ENCODE results near the gene NLK. TPM values are rescaled to one million over a fixed set of nuclear protein-coding genes. Genes with fewer than 3 reads are reported as not detected.
"Not testable (repeated sequence)": the region's sequence is repeated elsewhere in the genome, so short reads cannot be mapped to it uniquely, and the experiment has no call there.

Gene NLK
- total and polyA plus RNA-seq, 10 of the 15 experiments (the other 5 are each of a cell fraction or from before 2014, with no cell fraction given): 5.0 to 22.9 (median 15.0) TPM

- POLR2A ChIA-PET: interaction anchor here (0.7 kb wide), 2 partner anchors 15 to 45 kb away, joined by 3 read pairs; no protein-coding TSS in a partner anchor
- FAIRE-seq: no peak
- SMC1A ChIA-PET (ENCODE audit: uncharacterized antibody, unreplicated experiment): interaction anchor here (0.9 to 3.6 kb wide), 13 partner anchors 9 to 97 kb away, joined by 3 to 15 read pairs (median 5); no protein-coding TSS in a partner anchor
- H3K9ac ChIP-seq (ENCODE audit: control insufficient read depth, insufficient read depth, low read length): no peak overlapping the region
- no peak for DNase-seq (ENCODE audit: low read depth, low spot score)
- in situ Hi-C loops (cut with MboI): no loop called here
- H3K36me3 ChIP-seq (ENCODE audit: control insufficient read depth in 2 of 2, insufficient read depth in 2 of 2, low read length in 1 of 2): 0 out of 4 replicates have a peak, but pooled peaks cover 0 to 3% of the 10 kb centered on the region in 2 experiments
- BruUV-seq (replicated peaks): no TSS peak
- peaks cover 8% of the 10 kb centered on the region for H3K9me3 ChIP-seq (replicated peaks; ENCODE audit: control insufficient read depth, insufficient read depth, low read length)
- H3K27ac ChIP-seq (ENCODE audit: control insufficient read depth, insufficient read depth): no peak overlapping the region
- intact Hi-C loops (cut with micrococcal nuclease; ENCODE audit: unreplicated experiment): no loop called here
- H2AFZ ChIP-seq (ENCODE audit: control insufficient read depth, low read depth, low read length): no peak overlapping the region
- H3K27me3 ChIP-seq (replicated peaks in 1 of 2; ENCODE audit: control insufficient read depth in 2 of 2, insufficient read depth in 2 of 2, low read length in 1 of 2): no peaks in the 10 kb centered on the region
- H4K20me1 ChIP-seq (ENCODE audit: control insufficient read depth, insufficient read depth): no peaks in the 10 kb centered on the region
- no peak overlapping the region for H3K4me3 ChIP-seq
- RAD21 ChIA-PET (ENCODE audit: unreplicated experiment): interaction anchor here (0.7 to 0.9 kb wide), 2 partner anchors 15 to 19 kb away, joined by 3 read pairs; no protein-coding TSS in a partner anchor
- ATAC-seq: no peak
- TF ChIP-seq SMAD5 (IDR thresholded peaks at IDR 0.05; ENCODE audit: low read depth) (no peak), WRNIP1 (IDR thresholded peaks at IDR 0.05; ENCODE audit: borderline replicate concordance, low read depth, low read length) (no peak), USF2 (IDR thresholded peaks at IDR 0.05; ENCODE audit: borderline replicate concordance, low read depth, low read length) (no peak), MTA3 (IDR thresholded peaks at IDR 0.05; ENCODE audit: borderline replicate concordance, low read length) (no peak), CBX3 (IDR thresholded peaks at IDR 0.05; ENCODE audit: borderline replicate concordance, low read depth) (no peak), MXI1 (IDR thresholded peaks at IDR 0.05; ENCODE audit: low read depth, low read length) (no peak), NRF1 (conservative IDR thresholded peaks at IDR 0.05; ENCODE audit: low read depth, low read length) (no peak), ZNF384 (IDR thresholded peaks at IDR 0.05; ENCODE audit: borderline replicate concordance, low read depth, low read length) (no peak), RUNX3 (IDR thresholded peaks at IDR 0.05; ENCODE audit: low read length) (no peak), SREBF2 (IDR thresholded peaks at IDR 0.05; ENCODE audit: low read length) (no peak), CBFB (IDR thresholded peaks at IDR 0.05; ENCODE audit: low read depth) (no peak)
- TF ChIP-seq, protein P1, sequence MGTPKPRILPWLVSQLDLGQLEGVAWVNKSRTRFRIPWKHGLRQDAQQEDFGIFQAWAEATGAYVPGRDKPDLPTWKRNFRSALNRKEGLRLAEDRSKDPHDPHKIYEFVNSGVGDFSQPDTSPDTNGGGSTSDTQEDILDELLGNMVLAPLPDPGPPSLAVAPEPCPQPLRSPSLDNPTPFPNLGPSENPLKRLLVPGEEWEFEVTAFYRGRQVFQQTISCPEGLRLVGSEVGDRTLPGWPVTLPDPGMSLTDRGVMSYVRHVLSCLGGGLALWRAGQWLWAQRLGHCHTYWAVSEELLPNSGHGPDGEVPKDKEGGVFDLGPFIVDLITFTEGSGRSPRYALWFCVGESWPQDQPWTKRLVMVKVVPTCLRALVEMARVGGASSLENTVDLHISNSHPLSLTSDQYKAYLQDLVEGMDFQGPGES (IDR thresholded peaks at IDR 0.05): no peak
- TF ChIP-seq, protein P2, sequence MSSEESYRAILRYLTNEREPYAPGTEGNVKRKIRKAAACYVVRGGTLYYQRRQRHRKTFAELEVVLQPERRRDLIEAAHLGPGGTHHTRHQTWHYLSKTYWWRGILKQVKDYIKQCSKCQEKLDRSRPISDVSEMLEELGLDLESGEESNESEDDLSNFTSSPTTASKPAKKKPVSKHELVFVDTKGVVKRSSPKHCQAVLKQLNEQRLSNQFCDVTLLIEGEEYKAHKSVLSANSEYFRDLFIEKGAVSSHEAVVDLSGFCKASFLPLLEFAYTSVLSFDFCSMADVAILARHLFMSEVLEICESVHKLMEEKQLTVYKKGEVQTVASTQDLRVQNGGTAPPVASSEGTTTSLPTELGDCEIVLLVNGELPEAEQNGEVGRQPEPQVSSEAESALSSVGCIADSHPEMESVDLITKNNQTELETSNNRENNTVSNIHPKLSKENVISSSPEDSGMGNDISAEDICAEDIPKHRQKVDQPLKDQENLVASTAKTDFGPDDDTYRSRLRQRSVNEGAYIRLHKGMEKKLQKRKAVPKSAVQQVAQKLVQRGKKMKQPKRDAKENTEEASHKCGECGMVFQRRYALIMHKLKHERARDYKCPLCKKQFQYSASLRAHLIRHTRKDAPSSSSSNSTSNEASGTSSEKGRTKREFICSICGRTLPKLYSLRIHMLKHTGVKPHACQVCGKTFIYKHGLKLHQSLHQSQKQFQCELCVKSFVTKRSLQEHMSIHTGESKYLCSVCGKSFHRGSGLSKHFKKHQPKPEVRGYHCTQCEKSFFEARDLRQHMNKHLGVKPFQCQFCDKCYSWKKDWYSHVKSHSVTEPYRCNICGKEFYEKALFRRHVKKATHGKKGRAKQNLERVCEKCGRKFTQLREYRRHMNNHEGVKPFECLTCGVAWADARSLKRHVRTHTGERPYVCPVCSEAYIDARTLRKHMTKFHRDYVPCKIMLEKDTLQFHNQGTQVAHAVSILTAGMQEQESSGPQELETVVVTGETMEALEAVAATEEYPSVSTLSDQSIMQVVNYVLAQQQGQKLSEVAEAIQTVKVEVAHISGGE (CRISPR knock-in tag; IDR thresholded peaks at IDR 0.05): no peak
- H3K79me2 ChIP-seq (ENCODE audit: control insufficient read depth, insufficient read depth, low read length): peaks cover 2% of the 10 kb centered on the region
- peaks cover 7% of the 10 kb centered on the region for H3K4me1 ChIP-seq (ENCODE audit: control insufficient read depth, insufficient read depth, low read length)
- no peak overlapping the region for H3K4me2 ChIP-seq (ENCODE audit: control insufficient read depth, insufficient read depth)
- 100% methylated on average over 1 of the region's 1 CpG for WGBS (ENCODE audit: insufficient coverage, insufficient replicate concordance, low lambda C conversion rate, missing lambda C conversion rate)
- CTCF ChIA-PET: interaction anchor here (1.0 to 2.0 kb wide), 4 partner anchors 7 to 182 kb away, joined by 3 to 4 read pairs (median 3); no protein-coding TSS in a partner anchor
These were observed 33.7 kb downstream of the NLK start for GRCh38 chr17:28076144-28076543.

GRCh38 chr17:28077140-28077539, 34.7 kb downstream of the NLK start:
- H3K9me3 ChIP-seq (replicated peaks; ENCODE audit: control insufficient read depth, insufficient read depth, low read length); intact Hi-C loops (cut with micrococcal nuclease; ENCODE audit: unreplicated experiment); H3K36me3 ChIP-seq (ENCODE audit: control insufficient read depth in 2 of 2, insufficient read depth in 2 of 2, low read length in 1 of 2); H3K27ac ChIP-seq (ENCODE audit: control insufficient read depth, insufficient read depth); H3K4me2 ChIP-seq (ENCODE audit: control insufficient read depth, insufficient read depth); RAD21 ChIA-PET (ENCODE audit: unreplicated experiment); BruUV-seq (replicated peaks); FAIRE-seq; H3K27me3 ChIP-seq (replicated peaks in 1 of 2; ENCODE audit: control insufficient read depth in 2 of 2, insufficient read depth in 2 of 2, low read length in 1 of 2); H3K4me1 ChIP-seq (ENCODE audit: control insufficient read depth, insufficient read depth, low read length); H3K9ac ChIP-seq (ENCODE audit: control insufficient read depth, insufficient read depth, low read length); H3K4me3 ChIP-seq; H3K79me2 ChIP-seq (ENCODE audit: control insufficient read depth, insufficient read depth, low read length); in situ Hi-C loops (cut with MboI); H4K20me1 ChIP-seq (ENCODE audit: control insufficient read depth, insufficient read depth); POLR2A ChIA-PET; ATAC-seq; DNase-seq (ENCODE audit: low read depth, low spot score); H2AFZ ChIP-seq (ENCODE audit: control insufficient read depth, low read depth, low read length): not testable (repeated sequence)
- ChIA-PET CTCF (interaction anchor here (1.3 kb wide), 1 partner anchor 12 kb away, joined by 5 read pairs; no protein-coding TSS in a partner anchor), SMC1A (ENCODE audit: uncharacterized antibody, unreplicated experiment) (interaction anchor here (0.9 to 2.6 kb wide), 2 partner anchors 21 to 29 kb away, joined by 3 to 10 read pairs; no protein-coding TSS in a partner anchor)
- WGBS (ENCODE audit: insufficient coverage, insufficient replicate concordance, low lambda C conversion rate, missing lambda C conversion rate): 85% methylated on average over 6 of the region's 6 CpGs

Data from GM12878 (cell line).